Activated CD8-positive, alpha-beta memory T cell treated with anti-CD3 and anti-CD28 coated beads for 48 hours (primary cell): ENCODE measurements around the gene ZNG1F.
"Not testable (repeated sequence)": the region's sequence is repeated elsewhere in the genome, so short reads cannot be mapped to it uniquely, and the experiment has no call there.

Source experiments
- DNase-seq, 3 experiments: peaks; one replicate each; pipeline ENCODE4 v3.0.0-alpha.2; 2020; ENCODE audit warnings: low read depth in 2 of 3, low spot score in 2 of 3

The ZNG1F gene

DNA sequence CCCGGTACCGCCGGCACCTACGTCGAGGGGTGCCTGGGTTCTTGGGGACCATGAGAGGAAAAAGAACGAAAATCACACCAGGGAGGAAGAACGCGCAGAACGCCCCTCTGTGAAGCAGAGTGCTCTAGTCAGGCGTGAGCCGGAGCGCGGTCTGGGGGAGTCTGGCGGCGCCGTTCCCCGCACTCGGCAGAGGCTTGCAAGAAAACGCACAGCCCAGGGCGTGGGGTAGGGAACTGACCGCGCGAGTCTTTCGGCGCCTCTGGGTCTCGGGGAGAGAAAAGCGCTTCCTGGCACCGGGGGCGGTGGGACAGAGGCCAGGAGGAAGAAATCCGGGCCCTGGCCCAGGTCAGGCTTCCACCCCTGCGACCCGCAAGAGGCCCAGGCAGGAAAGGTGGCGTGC is 65.3 kb downstream of the ZNG1F start:
- DNase-seq = not testable (repeated sequence)

DNA sequence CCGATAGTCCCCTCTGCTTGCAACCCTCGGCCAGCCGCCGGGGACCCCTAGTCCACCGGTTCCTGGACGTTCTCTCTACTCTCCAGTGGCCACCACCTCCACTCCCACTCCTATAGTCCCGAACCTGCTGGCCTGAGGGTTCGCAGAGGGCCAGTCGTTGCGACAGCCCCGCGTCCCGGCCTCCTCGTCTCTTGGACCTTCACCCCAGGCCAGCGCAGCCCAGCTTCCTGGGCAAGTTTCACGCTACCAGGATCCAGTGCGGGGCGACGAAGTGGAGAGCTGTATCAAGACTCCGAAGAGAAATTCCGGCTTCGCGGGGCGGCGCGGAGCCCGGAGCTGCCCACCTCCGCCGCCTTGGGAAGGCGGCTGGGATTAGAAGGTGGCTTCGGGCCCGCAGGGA is 65.7 kb downstream of the ZNG1F start:
- DNase-seq = not testable (repeated sequence)

DNA sequence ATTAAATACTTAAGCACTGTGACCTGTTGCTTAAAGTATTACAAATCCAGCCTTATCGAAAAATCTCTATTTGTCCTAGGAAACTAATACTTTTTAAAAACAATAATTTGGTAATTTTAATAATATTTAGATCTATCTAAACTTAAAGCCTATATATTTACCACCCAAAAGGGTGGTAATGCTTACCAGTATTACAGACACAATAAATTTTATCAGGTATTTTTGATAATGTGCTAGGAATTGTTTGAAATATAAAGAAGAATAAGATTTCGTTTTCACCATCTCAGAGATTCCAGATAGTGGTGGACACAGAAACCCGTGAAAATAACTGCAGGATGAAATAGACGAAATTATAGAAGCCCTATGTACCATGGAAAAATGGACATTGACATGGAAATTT is 68.4 kb downstream of the ZNG1F start:
- not testable (repeated sequence) for DNase-seq

DNA sequence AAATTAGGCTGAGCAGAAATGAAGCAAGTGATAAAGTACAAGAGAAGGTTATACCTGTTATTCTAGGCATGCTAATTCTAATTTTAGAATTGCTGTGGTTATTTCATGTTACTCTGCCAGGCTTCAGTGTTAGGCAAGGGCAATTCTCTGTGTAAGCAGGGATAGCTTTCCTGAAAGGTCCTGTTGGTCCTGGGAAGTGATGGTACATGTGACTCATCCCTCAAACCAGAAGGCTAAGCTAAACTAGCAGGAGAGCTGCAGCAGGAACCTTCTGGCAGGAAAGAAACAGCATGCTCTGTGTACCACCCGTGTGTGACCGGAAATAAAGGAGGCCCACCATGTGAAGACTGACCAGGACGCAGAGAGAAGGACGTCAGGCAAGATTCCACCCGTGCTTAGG is 69.4 kb downstream of the ZNG1F start:
- DNase-seq = not testable (repeated sequence)

DNA sequence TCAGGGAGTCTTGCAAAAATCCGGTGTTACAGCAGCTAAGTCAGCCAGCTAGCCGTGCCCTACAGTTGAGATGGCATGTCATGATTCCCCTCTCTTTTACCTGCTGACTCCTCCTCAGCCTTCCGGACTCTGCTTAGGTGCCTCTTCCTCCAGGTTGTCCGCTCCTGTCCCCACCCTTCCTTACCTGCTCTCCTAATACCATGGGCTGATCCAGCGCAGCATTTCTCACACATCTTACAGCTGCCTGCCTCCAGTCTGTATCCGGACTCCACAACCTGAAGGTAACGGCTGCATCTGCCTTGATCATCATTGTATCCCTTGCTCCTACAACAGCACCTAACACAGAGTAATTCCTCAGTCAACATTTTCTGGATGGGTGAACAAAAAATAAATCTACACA is 69.8 kb downstream of the ZNG1F start:
- DNase-seq = not testable (repeated sequence)

DNA sequence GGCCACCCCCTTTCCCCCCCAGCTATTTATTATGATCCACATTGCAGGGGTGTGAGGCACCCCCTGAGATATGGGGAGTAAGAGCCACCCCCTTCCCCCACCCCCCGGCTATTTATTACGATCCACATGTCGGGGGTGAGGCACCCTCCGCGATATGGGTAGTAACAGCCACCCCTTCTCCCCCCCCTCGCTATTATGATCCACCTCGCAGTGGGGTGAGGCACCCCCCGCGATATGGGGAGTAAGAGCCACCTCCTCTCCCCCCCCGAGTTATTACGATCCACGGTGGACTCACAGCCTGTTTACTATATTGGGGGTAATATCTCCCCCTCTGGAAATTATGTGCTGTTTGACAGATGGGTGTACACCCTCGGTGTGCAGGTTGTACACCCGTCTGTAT is 75.8 kb downstream of the ZNG1F start:
- not testable (repeated sequence) for DNase-seq

DNA sequence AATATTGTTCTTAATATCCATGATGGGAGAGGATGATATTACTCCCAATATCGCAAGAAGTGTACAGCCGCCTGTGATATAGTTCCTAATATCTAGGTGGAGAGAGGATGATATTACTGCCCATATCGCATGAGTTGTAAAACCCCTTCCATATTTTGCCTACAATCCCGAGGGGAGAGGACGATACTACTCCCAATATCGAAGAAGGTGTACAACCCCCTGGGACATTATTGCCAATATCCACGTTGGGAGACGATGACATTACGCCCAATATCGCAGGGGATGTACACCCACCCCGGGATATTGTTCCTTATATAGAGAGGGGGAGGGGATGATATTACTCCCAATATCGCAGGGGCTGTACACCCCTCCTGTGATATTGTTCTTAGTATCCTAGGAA is 77.7 kb downstream of the ZNG1F start:
- not testable (repeated sequence) for DNase-seq

DNA sequence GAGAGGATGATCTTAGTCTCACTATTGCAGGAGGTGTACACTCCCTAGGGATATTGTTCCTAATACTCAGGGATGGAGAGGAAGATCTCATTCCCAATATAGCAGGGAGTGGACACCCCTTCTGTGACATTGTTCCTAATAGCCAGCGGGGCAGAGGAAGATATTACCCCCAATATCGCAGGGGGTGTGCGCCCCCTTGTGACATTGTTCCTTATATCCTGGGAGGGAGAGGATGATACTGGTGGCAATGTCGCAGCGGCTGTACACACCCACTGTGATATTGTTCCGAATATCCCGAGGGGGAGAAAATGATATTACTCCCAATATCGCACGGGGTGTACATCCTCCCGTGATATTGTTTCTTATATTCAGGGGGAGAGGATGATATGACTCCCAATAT is 78.2 kb downstream of the ZNG1F start:
- DNase-seq = not testable (repeated sequence)

DNA sequence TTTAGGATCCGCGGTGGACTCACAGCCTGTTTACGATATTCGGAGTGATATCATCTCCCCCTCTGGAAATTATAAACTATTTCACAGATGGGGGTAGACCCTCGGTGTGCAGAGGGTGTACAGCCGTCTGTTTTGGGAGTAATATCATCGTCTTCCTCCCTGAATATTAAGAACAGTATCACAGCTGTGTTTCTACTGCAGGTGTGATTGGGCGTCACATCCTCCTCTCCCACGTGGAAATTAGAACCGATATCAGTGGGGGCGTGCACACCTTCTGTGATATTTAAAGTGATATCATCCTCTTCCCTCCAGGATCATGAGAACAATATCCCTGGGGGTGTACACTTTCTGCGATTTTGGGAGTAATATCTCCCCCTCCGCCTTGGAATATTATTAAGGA is 79.9 kb downstream of the ZNG1F start:
- not testable (repeated sequence) for DNase-seq

DNA sequence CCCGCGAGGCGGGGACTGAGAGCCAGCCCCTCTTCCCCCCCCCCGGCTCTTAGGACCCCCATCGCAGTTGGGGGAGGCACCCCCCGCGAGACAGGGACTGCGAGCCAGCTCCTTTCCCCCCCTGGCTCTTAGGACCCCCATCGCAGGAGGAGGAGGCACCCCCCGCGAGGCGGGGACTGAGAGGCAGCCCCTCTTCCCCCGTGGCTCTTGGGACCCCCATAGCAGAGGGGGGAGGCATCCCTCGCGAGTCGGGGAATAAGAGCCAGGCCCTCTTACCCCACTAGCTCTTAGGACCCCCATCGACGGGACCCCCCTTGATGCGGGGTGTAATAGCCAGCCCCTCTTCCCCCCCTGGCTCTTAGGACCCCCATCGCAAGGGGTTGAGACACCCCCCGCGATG is 80.3 kb downstream of the ZNG1F start:
- not testable (repeated sequence) for DNase-seq

DNA sequence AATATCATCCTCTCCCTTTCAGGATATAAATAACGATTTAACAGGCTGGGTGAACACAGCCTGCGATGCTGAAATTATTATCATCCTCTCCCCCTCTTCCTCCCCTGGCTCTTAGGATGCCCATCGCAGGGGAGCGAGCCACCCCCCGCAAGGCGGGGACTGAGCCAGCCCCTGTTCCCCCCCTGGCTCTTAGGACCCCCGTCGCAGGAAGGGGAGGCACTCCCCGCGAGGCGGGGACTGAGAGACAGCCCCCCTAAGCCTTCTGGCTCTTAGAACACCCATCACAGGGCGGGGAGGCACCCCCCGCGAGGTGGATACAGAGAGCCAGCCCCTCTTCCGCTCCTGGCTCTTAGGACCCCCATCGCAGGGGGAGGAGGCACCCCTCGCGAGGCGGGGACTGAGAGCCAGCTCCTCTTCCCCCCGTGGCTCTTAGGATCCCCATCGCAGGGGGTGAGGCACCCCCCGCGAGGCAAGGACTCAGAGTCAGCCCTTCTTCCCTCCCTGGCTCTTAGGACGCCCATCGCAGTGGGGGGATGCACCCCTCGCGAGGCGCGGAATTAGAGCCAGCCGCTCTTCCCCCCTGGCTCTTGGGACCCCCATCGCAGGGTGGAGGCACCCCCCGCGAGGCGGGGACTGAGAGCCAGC is 82.5 kb downstream of the ZNG1F start:
- DNase-seq = not testable (repeated sequence)

DNA sequence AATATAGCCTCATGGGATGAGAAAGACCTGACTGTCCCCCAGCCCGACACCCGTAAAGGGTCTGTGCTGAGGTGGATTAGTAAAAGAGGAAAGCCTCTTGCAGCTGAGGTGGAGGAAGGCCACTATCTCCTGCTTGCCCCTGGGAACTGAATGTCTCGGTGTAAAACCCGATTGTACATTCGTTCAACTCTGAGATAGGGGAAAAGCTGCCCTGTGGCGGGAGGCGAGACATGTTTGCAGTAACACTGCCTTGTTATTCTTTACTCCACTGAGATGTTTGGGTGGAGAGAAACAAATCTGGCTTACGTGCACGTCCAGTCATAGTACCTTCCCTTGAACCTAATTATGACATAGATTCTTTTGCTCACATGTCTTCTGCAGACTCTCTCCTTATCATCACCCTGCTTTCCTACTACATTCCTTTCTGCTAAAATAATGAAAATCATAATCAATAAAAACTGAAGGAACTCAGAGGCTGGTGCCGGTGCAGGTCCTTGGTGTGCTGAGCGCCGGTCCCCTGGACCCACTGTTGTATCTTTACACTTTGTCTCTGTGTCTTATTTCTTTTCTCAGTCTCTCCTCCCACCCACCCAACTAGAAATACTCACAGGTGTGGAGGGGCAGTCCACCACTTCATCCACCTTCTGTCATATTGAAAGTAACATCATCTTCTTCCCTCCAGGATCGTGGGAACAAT is 83.4 kb downstream of the ZNG1F start:
- not testable (repeated sequence) for DNase-seq

DNA sequence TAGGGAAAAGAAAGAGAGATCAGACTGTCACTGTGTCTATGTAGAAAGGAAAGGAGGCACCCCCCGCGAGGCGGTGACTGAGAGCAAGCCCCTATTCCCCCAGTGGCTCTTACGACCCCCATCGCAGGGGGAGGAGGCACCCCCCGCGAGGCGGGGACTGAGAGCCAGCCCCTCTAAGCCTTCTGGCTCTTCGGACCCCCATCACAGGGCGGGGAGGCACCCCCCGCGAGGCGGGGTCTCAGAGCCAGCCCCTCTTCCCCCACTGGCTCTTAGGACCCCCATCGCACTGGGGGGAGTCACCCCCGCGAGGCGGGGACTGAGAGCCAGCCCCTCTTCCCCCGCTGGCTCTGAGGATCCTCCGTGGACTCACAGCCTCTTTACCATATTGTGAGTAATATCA is 84.6 kb downstream of the ZNG1F start:
- DNase-seq = not testable (repeated sequence)

DNA sequence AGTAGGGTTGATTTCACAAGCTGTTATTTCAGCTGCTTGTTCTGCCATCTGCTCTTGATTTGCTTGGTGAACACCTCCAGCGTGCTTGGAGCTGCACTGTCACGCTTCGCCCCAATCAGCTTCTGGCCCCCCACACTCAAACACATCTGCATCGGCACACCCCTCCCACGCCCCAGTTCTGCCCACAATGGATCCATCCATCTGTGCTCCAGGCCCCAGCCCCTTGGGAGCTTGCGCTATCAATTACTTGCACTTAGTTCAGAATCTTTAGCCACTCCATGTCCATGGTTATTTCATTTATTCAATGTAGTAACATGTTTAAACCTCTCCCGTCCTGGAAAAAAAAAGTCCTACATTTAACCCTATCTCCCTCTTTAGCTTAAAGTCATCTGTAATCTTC is 88.6 kb downstream of the ZNG1F start:
- DNase-seq = not testable (repeated sequence)

DNA sequence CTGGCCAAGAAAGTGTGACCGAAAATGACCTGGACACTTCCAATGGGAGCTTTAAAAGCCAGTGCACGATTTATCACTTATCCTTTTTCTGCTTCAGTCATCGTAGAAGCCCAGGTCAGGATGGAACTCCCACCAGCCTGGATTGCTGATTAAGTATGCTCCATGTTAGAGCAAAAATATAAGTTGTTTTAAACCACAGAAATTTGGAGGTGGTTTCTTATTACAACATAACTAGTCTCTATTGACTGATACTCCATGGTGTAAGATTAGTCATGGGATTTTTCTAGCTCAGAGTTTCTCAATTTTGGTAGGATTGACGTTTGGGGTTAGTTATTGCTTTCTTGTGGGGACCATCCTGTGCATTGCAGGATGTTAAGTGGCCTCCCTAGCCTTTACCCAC is 90.4 kb downstream of the ZNG1F start:
- DNase-seq = not testable (repeated sequence)

DNA sequence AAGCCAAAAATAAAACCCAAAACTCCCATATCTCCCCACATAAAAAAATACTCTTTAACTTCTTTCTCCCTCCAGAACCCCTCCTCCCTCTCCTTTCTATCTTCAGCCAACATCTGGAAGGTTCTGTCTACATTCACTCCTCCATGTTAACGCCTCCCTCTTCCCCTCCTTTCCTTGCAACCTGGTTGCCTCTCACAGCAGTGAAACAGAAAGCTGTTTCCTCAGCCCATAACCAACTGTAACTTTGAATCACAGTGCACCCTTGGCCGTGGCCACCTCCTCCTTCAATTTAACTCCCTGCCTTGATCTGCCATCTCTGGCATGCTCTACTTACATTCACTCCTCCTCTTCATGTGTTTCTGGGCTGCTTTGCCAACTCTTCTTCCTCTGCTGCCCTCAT is 94.1 kb downstream of the ZNG1F start:
- DNase-seq = not testable (repeated sequence)

DNA sequence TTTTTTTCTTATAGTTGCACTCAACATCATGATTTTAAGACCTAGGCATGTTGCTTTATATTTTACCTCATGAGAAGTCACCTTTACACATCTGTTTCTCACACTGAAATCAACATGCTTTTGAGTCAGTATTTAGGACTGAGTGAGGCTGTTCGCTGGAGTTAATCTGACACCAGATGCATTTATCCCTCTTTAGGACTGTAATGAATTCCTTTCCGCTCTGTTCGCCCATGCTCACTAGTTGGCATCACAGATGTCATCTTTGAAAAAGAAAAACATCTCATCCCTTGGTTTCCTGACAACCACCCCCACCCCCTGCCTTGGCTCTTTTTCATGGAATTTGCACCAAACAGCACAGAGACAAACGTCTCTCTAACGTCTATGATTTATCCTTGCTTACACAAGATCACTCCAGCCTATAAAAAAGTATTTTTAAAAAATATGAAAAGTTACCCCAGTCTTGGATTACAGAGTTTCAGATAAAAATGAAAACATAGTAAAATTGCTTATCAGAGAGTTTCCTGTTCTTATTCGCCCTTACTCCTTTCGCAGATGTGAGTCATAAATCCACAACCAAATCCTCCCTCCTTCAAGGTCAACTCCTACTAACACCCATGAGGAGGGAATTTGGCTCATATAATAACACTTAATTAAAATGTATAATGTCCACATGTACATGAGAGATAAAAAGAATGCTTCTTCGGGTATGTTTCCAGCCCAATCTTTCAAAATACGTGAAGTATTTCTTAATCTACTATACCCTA is 94.9 kb downstream of the ZNG1F start:
- not testable (repeated sequence) for DNase-seq

DNA sequence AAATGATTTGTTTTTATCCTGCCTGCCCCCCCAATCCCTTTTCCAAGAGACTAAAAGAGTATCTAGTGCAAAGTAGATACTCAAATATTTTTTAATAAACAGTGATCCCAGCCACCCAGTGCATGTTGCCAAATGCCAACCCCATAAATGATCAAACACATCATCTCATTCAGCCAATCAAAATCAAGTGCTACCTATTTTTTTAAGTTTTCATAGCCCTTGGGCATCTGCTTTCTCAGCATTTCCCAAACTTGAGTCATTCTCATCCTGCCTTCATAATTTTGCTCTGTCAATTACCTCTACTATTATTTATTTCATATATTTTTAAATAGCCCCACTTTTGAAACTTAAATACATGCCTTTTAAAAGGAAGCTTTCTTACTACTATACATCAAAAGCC is 98.2 kb downstream of the ZNG1F start:
- not testable (repeated sequence) for DNase-seq

DNA sequence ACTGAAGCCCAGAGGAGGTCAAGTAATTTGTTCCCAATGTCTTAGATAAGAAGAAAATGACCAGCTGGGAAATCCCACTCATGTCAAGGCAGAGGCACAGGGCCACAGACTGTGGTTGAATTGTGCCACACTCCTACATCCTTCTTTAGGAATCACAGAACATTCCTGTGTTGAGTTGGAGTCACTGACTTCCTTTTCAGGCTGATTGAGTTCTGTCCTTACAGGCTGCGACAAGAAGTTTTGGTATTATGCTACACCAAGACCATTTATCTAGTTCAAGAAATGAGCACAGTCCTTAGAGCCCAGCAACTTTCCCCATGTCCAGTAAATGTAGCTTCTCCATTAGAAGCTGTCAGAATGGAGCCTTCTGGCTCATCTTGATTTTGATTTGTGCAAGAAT is 98.7 kb downstream of the ZNG1F start:
- DNase-seq = not testable (repeated sequence)

DNA sequence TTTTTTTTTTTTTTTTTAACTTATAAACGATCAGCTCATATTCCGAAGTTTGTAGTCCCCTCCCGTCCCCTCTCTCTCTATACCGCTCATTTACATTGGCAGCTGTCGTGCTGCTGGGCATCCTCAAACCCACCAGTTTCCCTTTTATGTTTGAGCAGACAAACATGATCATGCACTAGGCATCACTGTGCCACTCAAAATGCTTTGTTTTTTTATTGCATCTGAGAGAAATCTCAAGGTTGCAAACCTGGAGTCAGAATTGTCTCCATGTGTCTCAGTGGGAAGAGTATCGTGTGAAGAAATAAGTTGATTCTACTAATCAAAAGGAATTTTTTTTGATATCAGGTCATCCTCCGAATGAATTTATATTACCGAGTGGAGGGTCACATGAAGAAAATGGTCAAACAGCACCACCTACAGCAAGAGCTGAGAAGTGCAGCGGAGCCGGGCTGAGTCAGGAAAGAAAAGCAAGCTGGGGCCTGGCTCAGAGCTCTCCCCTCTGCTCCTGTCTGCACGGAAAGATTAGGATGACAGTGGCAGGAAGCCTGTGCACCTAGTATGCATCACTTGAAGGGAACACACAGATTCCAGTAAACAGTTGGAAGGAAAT is 100.6 kb downstream of the ZNG1F start:
- not testable (repeated sequence) for DNase-seq

DNA sequence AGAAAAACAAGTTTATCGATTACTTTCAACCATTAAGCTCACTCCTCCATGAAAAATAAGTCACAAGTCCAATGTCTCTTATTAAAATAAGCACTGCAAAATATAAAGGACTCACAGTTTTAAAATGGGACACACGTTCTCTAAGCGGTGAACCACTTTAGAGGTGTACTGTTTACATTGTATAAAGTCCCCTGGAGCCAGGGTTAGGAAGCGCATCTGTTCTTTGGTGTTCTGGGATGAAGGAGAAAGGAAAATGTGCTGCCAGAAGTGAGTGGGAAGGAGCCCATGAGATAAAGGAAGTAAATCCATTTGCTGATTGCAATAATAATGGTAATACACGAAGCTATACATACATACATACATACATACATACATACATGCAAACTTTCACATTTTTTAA is 101.2 kb downstream of the ZNG1F start:
- not testable (repeated sequence) for DNase-seq
